HL-60 (cell line): ENCODE measurements around the gene ROBO1.

Source experiments
- DNase-seq, 2 experiments: peaks; one replicate each; pipeline ENCODE4 v3.0.0-alpha.2; 2010 to 2020; ENCODE audit warnings: low read depth in 1 of 2, low spot score in 1 of 2
- H3K27ac ChIP-seq: fragments of 250-450 bp; sonication (Bioruptor Pico); replicated peaks from 2 replicates; pipeline ENCODE4 v1.5.1; 2020; ENCODE audit warnings: mild to moderate bottlenecking, moderate library complexity
- H3K27me3 ChIP-seq: fragments of 250-450 bp; sonication (Bioruptor Pico); 2 replicates; pipeline ENCODE4 v1.5.1; 2021; ENCODE audit warnings: mild to moderate bottlenecking, moderate library complexity; ENCODE audit not compliant: insufficient read depth, poor library complexity, severe bottlenecking
- H3K4me3 ChIP-seq: replicated peaks from 2 replicates; pipeline ENCODE4 v1.5.1; 2011; ENCODE audit warnings: mild to moderate bottlenecking, control low read depth, low read length; ENCODE audit not compliant: insufficient read depth
- GABPA ChIP-seq: IDR thresholded peaks from 2 replicates; pipeline ENCODE4 v1.6.1; 2012; ENCODE audit warnings: low read depth
- POLR2AphosphoS5 ChIP-seq: IDR thresholded peaks from 2 replicates; pipeline ENCODE4 v1.6.1; 2012; ENCODE audit warnings: low read depth
- SPI1 ChIP-seq: IDR thresholded peaks from 2 replicates; pipeline ENCODE4 v1.6.1; 2012; ENCODE audit warnings: low read depth, mild to moderate bottlenecking, borderline replicate concordance
- TF ChIP-seq, protein P1 (sequence below): IDR thresholded peaks from one replicate; pipeline ENCODE4 v1.5.1; 2011; ENCODE audit warnings: low read length, control low read depth, inconsistent platforms; ENCODE audit not compliant: insufficient read depth
- TF ChIP-seq, protein P2 (sequence below): IDR thresholded peaks from 2 replicates; pipeline ENCODE4 v1.6.1; 2012; ENCODE audit warnings: low read depth; ENCODE audit not compliant: insufficient replicate concordance

Gene ROBO1

GRCh38 chr3:79056498-79056897 is 711.3 kb downstream of the ROBO1 start:
- H3K27ac ChIP-seq, result no peak overlapping the region
- no peak for DNase-seq
- H3K27me3 ChIP-seq, result no peaks in the 10 kb centered on the region
- H3K4me3 ChIP-seq, result no peak overlapping the region
- TF ChIP-seq GABPA (no peak), SPI1 (no peak), POLR2AphosphoS5 (no peak)
- TF ChIP-seq, protein P1, sequence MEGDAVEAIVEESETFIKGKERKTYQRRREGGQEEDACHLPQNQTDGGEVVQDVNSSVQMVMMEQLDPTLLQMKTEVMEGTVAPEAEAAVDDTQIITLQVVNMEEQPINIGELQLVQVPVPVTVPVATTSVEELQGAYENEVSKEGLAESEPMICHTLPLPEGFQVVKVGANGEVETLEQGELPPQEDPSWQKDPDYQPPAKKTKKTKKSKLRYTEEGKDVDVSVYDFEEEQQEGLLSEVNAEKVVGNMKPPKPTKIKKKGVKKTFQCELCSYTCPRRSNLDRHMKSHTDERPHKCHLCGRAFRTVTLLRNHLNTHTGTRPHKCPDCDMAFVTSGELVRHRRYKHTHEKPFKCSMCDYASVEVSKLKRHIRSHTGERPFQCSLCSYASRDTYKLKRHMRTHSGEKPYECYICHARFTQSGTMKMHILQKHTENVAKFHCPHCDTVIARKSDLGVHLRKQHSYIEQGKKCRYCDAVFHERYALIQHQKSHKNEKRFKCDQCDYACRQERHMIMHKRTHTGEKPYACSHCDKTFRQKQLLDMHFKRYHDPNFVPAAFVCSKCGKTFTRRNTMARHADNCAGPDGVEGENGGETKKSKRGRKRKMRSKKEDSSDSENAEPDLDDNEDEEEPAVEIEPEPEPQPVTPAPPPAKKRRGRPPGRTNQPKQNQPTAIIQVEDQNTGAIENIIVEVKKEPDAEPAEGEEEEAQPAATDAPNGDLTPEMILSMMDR, result no peak
- TF ChIP-seq, protein P2, sequence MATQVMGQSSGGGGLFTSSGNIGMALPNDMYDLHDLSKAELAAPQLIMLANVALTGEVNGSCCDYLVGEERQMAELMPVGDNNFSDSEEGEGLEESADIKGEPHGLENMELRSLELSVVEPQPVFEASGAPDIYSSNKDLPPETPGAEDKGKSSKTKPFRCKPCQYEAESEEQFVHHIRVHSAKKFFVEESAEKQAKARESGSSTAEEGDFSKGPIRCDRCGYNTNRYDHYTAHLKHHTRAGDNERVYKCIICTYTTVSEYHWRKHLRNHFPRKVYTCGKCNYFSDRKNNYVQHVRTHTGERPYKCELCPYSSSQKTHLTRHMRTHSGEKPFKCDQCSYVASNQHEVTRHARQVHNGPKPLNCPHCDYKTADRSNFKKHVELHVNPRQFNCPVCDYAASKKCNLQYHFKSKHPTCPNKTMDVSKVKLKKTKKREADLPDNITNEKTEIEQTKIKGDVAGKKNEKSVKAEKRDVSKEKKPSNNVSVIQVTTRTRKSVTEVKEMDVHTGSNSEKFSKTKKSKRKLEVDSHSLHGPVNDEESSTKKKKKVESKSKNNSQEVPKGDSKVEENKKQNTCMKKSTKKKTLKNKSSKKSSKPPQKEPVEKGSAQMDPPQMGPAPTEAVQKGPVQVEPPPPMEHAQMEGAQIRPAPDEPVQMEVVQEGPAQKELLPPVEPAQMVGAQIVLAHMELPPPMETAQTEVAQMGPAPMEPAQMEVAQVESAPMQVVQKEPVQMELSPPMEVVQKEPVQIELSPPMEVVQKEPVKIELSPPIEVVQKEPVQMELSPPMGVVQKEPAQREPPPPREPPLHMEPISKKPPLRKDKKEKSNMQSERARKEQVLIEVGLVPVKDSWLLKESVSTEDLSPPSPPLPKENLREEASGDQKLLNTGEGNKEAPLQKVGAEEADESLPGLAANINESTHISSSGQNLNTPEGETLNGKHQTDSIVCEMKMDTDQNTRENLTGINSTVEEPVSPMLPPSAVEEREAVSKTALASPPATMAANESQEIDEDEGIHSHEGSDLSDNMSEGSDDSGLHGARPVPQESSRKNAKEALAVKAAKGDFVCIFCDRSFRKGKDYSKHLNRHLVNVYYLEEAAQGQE, result no peak

GRCh38 chr3:79052054-79052681 is 715.6 kb downstream of the ROBO1 start:
- TF ChIP-seq, protein P1, result no peak
- TF ChIP-seq POLR2AphosphoS5 (no peak), SPI1 (no peak), GABPA (no peak)
- TF ChIP-seq, protein P2, result no peak
- Histone ChIP-seq H3K4me3 (no peak overlapping the region), H3K27me3 (no peaks in the 10 kb centered on the region), H3K27ac (no peak overlapping the region)
- no peak for DNase-seq

DNA sequence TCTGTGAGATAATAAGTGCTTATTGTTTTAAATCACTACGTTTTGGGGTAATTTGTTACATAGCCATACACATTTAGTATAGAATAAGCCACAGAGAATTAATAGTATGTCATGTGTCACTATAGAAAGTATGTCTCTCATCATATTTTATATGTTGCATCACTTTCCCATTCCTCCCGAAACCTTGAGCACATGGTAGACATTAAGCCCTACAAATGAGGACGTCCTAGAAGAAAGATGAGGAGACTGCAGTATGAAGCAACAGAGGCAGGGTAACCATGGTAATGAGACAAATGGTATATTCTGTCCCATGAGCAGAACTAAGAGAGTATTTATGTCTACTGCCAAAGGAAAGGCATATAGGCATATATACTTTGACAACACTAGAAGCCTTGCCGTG is 720.2 kb downstream of the ROBO1 start:
- TF ChIP-seq SPI1, result no peak
- TF ChIP-seq GABPA, result no peak
- TF ChIP-seq POLR2AphosphoS5, result no peak
- TF ChIP-seq, protein P1, result no peak
- TF ChIP-seq, protein P2, result no peak
- Histone ChIP-seq H3K27me3 (no peaks in the 10 kb centered on the region), H3K27ac (no peak overlapping the region), H3K4me3 (no peak overlapping the region)
- no peak for DNase-seq
